GM23338 (cell line): ENCODE data around the gene ARID3A.

Experiments
- EZH2 ChIP-seq: fragments of 200-600 bp; sonication (generic); IDR thresholded peaks from one replicate; pipeline ENCODE4 v1.8.0; 2017; ENCODE audit warnings: antibody characterized with exemption, mild to moderate bottlenecking, low read depth; ENCODE audit not compliant: unreplicated experiment
- TF ChIP-seq, protein P1 (sequence below), 2 experiments: fragments of 200-600 bp in 1 of 2; sonication (generic) in 1 of 2; conservative IDR thresholded peaks; 2 replicates each; pipeline versions ENCODE4 v1.5.1 to v1.6.1; 2016 to 2017; ENCODE audit warnings: antibody characterized with exemption in 2 of 2, low read depth in 2 of 2, mild to moderate bottlenecking in 2 of 2, moderate library complexity in 1 of 2

DNA sequence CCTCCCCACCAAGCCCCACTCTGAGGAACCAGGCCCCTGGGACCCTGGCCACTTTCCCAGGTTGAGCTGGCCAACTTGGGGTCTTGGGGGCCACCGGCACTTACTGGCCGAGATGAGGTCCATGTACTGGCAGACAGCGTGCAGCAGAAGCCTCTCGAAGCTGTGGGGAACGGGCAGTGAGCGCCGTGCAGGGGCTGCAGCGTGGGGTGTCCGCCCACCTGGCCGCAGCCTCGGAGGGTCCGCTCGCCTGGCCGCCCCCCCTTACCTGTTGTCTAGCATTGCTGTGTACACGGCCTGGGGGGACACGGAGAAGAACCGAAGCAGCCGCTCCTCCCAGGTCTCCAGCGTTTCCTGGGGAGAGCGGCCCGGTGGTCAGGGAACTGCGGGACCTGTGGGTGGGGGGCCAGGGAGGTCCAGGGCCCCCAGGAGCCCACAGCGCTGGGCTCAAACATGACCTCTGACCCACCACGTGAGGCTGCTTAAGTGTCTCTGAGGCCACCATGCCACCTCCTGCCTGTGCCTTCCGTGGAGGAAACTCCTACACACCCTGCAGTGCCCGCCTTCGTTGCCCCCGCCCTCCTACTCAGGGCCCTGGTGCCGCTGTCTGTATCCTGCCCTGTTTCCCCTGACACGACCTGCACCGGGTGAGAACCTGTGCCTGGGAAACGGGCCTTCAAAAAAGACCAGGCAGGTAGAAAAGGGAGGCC lies 26.3 kb upstream of the ARID3A start:
- no peak for TF ChIP-seq EZH2
- TF ChIP-seq, protein P1, sequence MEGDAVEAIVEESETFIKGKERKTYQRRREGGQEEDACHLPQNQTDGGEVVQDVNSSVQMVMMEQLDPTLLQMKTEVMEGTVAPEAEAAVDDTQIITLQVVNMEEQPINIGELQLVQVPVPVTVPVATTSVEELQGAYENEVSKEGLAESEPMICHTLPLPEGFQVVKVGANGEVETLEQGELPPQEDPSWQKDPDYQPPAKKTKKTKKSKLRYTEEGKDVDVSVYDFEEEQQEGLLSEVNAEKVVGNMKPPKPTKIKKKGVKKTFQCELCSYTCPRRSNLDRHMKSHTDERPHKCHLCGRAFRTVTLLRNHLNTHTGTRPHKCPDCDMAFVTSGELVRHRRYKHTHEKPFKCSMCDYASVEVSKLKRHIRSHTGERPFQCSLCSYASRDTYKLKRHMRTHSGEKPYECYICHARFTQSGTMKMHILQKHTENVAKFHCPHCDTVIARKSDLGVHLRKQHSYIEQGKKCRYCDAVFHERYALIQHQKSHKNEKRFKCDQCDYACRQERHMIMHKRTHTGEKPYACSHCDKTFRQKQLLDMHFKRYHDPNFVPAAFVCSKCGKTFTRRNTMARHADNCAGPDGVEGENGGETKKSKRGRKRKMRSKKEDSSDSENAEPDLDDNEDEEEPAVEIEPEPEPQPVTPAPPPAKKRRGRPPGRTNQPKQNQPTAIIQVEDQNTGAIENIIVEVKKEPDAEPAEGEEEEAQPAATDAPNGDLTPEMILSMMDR (conservative IDR thresholded peaks at IDR 0.05; ENCODE audit: low read depth in 2 of 2): no peak
